WI38 (cell line): ENCODE data around the gene MOG.
"Not testable (repeated sequence)": the region's sequence is repeated elsewhere in the genome, so short reads cannot be mapped to it uniquely, and the experiment has no call there.

Experiments
- H3K4me3 ChIP-seq: 2 replicates; pipeline ENCODE4 v1.5.1; 2011; ENCODE audit warnings: low read depth, mild to moderate bottlenecking, control low read depth, low read length
- TF ChIP-seq, protein P1 (sequence below): IDR thresholded peaks from 2 replicates; pipeline ENCODE4 v1.5.1; 2012; ENCODE audit warnings: low read depth, mild to moderate bottlenecking, control low read depth, low read length

MOG gene

DNA sequence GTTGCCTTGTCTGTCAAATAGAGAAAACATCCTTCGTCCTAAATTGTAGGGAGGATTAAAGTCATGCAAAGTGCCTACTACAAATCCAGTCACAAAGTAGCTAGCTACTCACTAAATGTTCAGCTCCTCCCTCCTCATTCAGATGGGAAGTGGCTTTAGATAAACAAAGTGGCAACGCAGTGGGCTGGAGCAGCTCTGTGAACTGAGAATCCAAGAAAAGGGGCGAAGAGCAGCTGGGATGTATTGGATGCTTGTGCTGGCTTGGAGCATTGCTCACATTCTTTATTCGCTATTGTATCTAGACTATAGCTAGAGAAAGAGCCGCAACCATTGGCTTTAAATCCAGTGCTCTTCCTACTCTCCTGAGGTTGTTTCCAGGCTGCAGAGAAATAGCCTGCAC, 10.3 kb downstream of the MOG start:
- TF ChIP-seq, protein P1, sequence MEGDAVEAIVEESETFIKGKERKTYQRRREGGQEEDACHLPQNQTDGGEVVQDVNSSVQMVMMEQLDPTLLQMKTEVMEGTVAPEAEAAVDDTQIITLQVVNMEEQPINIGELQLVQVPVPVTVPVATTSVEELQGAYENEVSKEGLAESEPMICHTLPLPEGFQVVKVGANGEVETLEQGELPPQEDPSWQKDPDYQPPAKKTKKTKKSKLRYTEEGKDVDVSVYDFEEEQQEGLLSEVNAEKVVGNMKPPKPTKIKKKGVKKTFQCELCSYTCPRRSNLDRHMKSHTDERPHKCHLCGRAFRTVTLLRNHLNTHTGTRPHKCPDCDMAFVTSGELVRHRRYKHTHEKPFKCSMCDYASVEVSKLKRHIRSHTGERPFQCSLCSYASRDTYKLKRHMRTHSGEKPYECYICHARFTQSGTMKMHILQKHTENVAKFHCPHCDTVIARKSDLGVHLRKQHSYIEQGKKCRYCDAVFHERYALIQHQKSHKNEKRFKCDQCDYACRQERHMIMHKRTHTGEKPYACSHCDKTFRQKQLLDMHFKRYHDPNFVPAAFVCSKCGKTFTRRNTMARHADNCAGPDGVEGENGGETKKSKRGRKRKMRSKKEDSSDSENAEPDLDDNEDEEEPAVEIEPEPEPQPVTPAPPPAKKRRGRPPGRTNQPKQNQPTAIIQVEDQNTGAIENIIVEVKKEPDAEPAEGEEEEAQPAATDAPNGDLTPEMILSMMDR: no peak
- H3K4me3 ChIP-seq: no peak overlapping the region

DNA sequence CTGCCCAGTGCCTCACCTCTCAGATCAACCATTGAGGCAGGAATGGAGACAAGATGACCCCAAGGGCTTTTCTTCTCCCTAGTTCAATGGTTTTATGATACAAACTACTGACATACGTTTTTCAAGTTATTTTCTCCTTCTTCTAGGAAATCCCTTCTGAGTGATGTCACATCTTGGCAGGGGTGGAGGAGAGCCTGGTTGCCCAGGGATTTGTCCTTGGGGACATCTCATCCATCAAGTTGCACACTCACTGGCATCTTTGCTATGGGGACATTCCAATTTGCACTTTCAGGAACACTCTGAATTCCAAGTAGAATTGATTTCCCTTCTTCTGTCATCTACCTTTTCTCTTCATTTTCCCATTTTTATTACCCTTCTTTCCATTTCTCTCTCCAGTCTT, 14.1 kb downstream of the MOG start:
- TF ChIP-seq, protein P1: no peak
- H3K4me3 ChIP-seq: no peak overlapping the region

DNA sequence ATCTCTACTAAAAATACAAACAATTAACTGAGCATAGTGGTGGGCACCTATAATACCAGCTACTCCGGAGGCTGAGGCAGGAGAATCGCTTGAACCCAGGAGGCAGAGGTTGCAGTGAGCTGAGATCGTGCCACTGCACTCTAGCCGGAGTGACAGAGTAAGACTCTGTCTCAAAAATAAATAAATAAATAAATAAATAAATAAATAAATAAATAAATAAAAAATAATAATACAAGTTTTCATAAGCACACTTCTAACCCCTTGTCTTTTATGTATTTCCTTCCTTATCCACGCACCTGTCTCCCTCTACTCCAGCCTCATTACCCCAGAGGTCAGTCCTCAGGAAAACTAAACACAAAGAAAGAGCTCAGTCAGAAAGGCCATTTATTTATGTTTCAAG, 15.2 kb downstream of the MOG start:
- H3K4me3 ChIP-seq: not testable (repeated sequence)

DNA sequence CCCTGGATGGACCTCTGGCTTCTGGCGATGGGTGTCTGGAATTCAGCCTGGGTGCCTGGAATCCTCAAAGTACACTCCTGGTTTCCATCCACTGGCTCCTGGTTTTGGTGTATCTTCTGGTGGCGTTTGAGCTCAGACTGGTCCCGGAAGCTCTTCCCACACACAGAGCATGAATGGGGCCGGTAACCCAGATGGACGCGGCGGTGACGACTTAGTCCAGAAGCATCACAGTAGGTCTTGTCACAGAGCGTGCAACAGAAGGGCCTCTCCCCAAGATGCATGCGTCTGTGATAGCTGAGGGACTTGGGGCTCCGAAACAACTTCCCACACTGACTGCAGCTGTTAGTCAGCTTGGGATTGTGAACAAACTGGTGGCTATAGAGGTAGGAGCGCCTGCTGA, 16.3 kb downstream of the MOG start:
- TF ChIP-seq, protein P1: no peak
- H3K4me3 ChIP-seq: no peak overlapping the region

DNA sequence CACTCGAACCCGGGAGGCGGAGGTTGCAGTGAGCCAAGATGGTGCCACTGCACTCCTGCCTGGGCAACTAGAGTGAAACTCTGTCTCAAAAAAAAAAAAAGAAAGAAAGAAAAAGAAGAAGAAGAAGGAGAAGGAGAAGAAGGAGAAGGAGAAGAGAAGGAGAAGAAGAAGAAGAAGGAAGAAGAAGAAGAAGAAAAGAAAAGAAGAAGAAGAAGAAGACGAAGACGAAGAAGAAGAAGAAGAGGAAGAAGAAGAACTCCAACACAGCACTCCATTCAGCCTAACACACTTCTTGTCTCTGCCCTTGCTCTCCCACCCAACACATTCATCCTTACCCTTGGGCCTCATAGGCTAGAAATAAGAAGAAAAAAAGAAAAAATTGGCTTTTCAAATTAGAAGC, 17.1 kb downstream of the MOG start:
- TF ChIP-seq, protein P1: no peak
- H3K4me3 ChIP-seq: no peak overlapping the region

DNA sequence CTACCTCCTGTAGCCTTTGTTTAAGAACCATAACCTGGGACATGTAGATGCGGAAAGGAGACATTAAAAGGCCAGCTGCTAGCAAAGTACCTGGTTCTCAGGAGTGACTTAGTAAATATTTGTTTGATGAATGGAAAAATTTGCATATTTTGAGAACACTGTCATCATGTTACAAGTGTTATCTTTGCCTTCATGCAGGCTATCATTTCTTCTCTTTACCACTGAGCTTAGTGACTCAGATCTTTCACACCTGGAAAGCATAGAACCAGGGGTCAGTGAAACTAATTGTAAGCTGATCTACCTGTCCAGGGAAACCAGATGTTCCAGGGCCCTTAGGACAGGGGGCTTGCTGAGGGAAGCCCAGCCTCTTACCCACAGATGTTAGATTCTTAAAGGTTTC, 18.7 kb downstream of the MOG start:
- TF ChIP-seq, protein P1: no peak
- no peak overlapping the region for H3K4me3 ChIP-seq

DNA sequence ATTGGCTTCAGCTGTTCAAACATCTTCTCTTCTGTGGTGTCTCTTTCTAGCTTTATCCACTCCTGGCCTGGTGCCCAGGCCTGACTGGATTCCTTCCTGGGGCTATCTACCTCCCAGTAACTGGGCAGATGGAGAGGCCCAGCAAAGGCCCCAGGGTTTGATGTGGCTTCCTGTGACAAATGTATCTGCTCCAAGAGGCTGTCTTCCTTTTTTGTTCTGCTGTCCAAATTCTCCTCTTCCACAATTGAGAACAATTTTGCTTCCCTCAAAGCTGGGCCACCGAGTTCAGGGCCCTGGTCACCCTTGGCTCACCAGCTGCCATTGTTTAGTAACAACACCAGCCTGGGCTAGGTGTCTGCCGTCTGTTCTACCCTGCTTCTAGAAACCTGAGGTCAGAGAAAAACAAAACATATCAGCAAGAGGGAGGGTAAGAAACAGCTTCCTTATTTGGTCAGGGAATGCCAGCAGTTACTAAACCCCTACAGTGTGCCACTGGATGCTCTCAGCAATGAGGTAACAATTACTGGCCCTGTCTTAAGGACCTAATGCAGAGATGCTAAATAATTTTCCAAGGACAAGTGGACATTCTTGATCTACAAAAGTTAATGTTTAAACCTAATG, 20.2 kb downstream of the MOG start:
- H3K4me3 ChIP-seq: no peak overlapping the region
- TF ChIP-seq, protein P1: no peak

DNA sequence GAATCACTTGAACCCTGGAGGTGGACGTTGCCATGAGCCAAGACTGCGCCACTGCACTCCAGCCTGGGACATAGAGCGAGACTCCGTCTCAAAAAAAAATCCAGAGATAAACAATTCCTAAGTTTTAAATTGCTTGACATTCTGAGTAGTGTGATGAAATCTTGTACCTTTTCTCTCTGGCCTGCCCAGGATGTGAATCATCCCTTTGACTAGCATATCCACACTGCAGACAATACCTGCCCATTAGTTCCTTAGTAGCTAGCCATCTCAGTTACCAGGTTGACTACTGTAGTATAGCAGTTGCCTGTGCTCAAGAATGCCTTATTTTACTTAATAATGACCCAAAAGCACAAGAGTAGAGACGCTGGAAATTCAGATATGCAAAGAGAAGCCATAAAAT, 21.2 kb downstream of the MOG start:
- TF ChIP-seq, protein P1: no peak
- no peak overlapping the region for H3K4me3 ChIP-seq
